ENCODE results near the gene EGF.

Gene EGF

GRCh38 chr4:109993116-109993515, 80.4 kb downstream of the EGF start:
- peaks cover 40% of the 10 kb centered on the region for H3K4me1 ChIP-seq (ENCODE audit: insufficient read depth, low read length, severe bottlenecking)
- no peaks in the 10 kb centered on the region for H3K9me2 ChIP-seq (ENCODE audit: low read depth, low read length)
- H3K4me3 ChIP-seq (ENCODE audit: low read depth, low read length, poor library complexity, severe bottlenecking) = no peak overlapping the region
- H3K9ac ChIP-seq (ENCODE audit: low read length) = no peak overlapping the region
- no peaks in the 10 kb centered on the region for H3F3A ChIP-seq (ENCODE audit: insufficient read depth, low read length)
- no peak overlapping the region for H3K27ac ChIP-seq (ENCODE audit: low read depth, low read length, poor library complexity, severe bottlenecking)
- H3K36me3 ChIP-seq (ENCODE audit: insufficient read depth, low read length) = no peaks in the 10 kb centered on the region
- no peaks in the 10 kb centered on the region for H3K27me3 ChIP-seq (ENCODE audit: insufficient read depth, low read length)
- H2AFZ ChIP-seq (ENCODE audit: low read length) = no peak overlapping the region
- TF ChIP-seq, protein P1, sequence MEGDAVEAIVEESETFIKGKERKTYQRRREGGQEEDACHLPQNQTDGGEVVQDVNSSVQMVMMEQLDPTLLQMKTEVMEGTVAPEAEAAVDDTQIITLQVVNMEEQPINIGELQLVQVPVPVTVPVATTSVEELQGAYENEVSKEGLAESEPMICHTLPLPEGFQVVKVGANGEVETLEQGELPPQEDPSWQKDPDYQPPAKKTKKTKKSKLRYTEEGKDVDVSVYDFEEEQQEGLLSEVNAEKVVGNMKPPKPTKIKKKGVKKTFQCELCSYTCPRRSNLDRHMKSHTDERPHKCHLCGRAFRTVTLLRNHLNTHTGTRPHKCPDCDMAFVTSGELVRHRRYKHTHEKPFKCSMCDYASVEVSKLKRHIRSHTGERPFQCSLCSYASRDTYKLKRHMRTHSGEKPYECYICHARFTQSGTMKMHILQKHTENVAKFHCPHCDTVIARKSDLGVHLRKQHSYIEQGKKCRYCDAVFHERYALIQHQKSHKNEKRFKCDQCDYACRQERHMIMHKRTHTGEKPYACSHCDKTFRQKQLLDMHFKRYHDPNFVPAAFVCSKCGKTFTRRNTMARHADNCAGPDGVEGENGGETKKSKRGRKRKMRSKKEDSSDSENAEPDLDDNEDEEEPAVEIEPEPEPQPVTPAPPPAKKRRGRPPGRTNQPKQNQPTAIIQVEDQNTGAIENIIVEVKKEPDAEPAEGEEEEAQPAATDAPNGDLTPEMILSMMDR (IDR thresholded peaks at IDR 0.05; ENCODE audit: low read length) = no peak
- no peak for TF ChIP-seq EZH2 (IDR thresholded peaks at IDR 0.05; ENCODE audit: borderline replicate concordance, low read length)
- no peaks in the 10 kb centered on the region; the same call in 1 of the 2 replicates for H3K9me3 ChIP-seq (ENCODE audit: low read length)
- H3K79me2 ChIP-seq (ENCODE audit: insufficient read depth, low read length) = no peaks in the 10 kb centered on the region
- no peak overlapping the region for H3K4me2 ChIP-seq (ENCODE audit: low read length)
- no peaks in the 10 kb centered on the region for H4K20me1 ChIP-seq (ENCODE audit: insufficient read depth, low read length)

DNA sequence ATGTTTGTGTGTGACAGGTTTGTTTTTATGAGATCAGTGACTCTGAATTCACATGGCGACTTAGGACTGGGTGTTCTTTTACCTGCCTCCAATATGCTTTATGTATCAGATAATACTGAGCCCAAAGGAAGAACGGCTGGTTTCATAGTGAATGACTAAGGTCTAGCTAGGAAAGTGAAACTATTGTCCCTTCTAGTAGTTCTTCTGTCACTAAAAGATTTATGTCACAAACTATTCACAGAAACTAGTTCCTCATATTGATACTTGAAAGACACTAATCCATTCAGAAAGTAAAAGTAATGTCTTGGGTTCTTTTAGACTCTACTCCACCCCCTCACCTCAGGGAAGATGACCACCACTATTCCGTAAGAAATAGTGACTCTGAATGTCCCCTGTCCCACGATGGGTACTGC, 81.7 kb downstream of the EGF start:
- Histone ChIP-seq H3K36me3 (ENCODE audit: insufficient read depth, low read length) (no peaks in the 10 kb centered on the region), H3K27ac (ENCODE audit: low read depth, low read length, poor library complexity, severe bottlenecking) (no peak overlapping the region), H2AFZ (ENCODE audit: low read length) (peak overlapping the region; percentile 81), H4K20me1 (ENCODE audit: insufficient read depth, low read length) (no peaks in the 10 kb centered on the region), H3K27me3 (ENCODE audit: insufficient read depth, low read length) (no peaks in the 10 kb centered on the region), H3K4me3 (ENCODE audit: low read depth, low read length, poor library complexity, severe bottlenecking) (no peak overlapping the region), H3K79me2 (ENCODE audit: insufficient read depth, low read length) (no peaks in the 10 kb centered on the region), H3K4me2 (ENCODE audit: low read length) (peak overlapping the region; percentile 50), H3K9ac (ENCODE audit: low read length) (no peak overlapping the region), H3K4me1 (ENCODE audit: insufficient read depth, low read length, severe bottlenecking) (peaks cover 40% of the 10 kb centered on the region), H3K9me2 (ENCODE audit: low read depth, low read length) (no peaks in the 10 kb centered on the region), H3F3A (ENCODE audit: insufficient read depth, low read length) (no peaks in the 10 kb centered on the region), H3K9me3 (ENCODE audit: low read length) (no peaks in the 10 kb centered on the region)
- TF ChIP-seq EZH2 (IDR thresholded peaks at IDR 0.05; ENCODE audit: borderline replicate concordance, low read length) = no peak
- TF ChIP-seq, protein P1 (IDR thresholded peaks at IDR 0.05; ENCODE audit: low read length) = no peak

- Histone ChIP-seq H3K27ac (ENCODE audit: low read depth, low read length, poor library complexity, severe bottlenecking) (no peak overlapping the region), H3K27me3 (ENCODE audit: insufficient read depth, low read length) (no peaks in the 10 kb centered on the region), H4K20me1 (ENCODE audit: insufficient read depth, low read length) (no peaks in the 10 kb centered on the region), H3K36me3 (ENCODE audit: insufficient read depth, low read length) (no peaks in the 10 kb centered on the region), H2AFZ (ENCODE audit: low read length) (no peak overlapping the region), H3F3A (ENCODE audit: insufficient read depth, low read length) (no peaks in the 10 kb centered on the region), H3K9ac (ENCODE audit: low read length) (no peak overlapping the region), H3K4me1 (ENCODE audit: insufficient read depth, low read length, severe bottlenecking) (peaks cover 24% of the 10 kb centered on the region), H3K4me2 (ENCODE audit: low read length) (no peak overlapping the region), H3K9me2 (ENCODE audit: low read depth, low read length) (no peaks in the 10 kb centered on the region), H3K79me2 (ENCODE audit: insufficient read depth, low read length) (no peaks in the 10 kb centered on the region), H3K4me3 (ENCODE audit: low read depth, low read length, poor library complexity, severe bottlenecking) (no peak overlapping the region), H3K9me3 (ENCODE audit: low read length) (no peaks in the 10 kb centered on the region)
- TF ChIP-seq EZH2 (IDR thresholded peaks at IDR 0.05; ENCODE audit: borderline replicate concordance, low read length) = no peak
- TF ChIP-seq, protein P1 (IDR thresholded peaks at IDR 0.05; ENCODE audit: low read length) = no peak
Measured at GRCh38 chr4:109996526-109996925, 83.8 kb downstream of the EGF start.

All from OCI-LY1 (cell line).